HepG2 (cell line): Measurements from ENCODE around the gene C1QL4. TPM values are rescaled to one million over a fixed set of nuclear protein-coding genes. Genes with fewer than 3 reads are reported as not detected.

ENCODE experiments used
- BRD4 ChIP-seq: sonication (generic); formaldehyde crosslinking; IDR thresholded peaks from 2 replicates; pipeline ENCODE4 v1.4.0; 2020; ENCODE audit warnings: missing genetic modification reagents
- ESRRA ChIP-seq: sonication (generic); formaldehyde crosslinking; IDR thresholded peaks from 2 replicates; pipeline ENCODE4 v1.5.1; 2020; ENCODE audit warnings: mild to moderate bottlenecking, low read depth, missing genetic modification reagents
- ETV5 ChIP-seq: IDR thresholded peaks from 2 replicates; pipeline ENCODE4 v1.6.1; 2018; ENCODE audit warnings: missing biosample characterization, missing genetic modification reagents, inconsistent platforms, borderline replicate concordance
- FOXO1 ChIP-seq: sonication (generic); formaldehyde crosslinking; IDR thresholded peaks from 2 replicates; pipeline ENCODE4 v1.4.0; 2020; ENCODE audit warnings: missing genetic modification reagents
- GFI1 ChIP-seq: sonication (generic); formaldehyde crosslinking; IDR thresholded peaks from 2 replicates; pipeline ENCODE4 v1.5.0; 2020; ENCODE audit warnings: missing genetic modification reagents, mild to moderate bottlenecking, borderline replicate concordance
- JARID2 ChIP-seq: sonication (generic); formaldehyde crosslinking; IDR thresholded peaks from 2 replicates; pipeline ENCODE4 v1.8.1; 2023; ENCODE audit warnings: missing genetic modification reagents, inconsistent platforms; ENCODE audit not compliant: insufficient replicate concordance
- KDM4B ChIP-seq: sonication (generic); formaldehyde crosslinking; IDR thresholded peaks from 2 replicates; pipeline ENCODE4 v1.4.0; 2020; ENCODE audit warnings: missing genetic modification reagents
- KLF12 ChIP-seq: sonication (generic); formaldehyde crosslinking; IDR thresholded peaks from 2 replicates; pipeline ENCODE4 v1.4.0; 2020; ENCODE audit warnings: missing genetic modification reagents, borderline replicate concordance
- MTA3 ChIP-seq: sonication (generic); formaldehyde crosslinking; IDR thresholded peaks from 2 replicates; pipeline ENCODE4 v1.4.0; 2020; ENCODE audit warnings: missing genetic modification reagents
- NR3C1 ChIP-seq: sonication (generic); formaldehyde crosslinking; IDR thresholded peaks from 2 replicates; pipeline ENCODE4 v1.4.0; 2020; ENCODE audit warnings: missing genetic modification reagents
- PRPF4 ChIP-seq: fragments of 200-400 bp; formaldehyde crosslinking; IDR thresholded peaks from 2 replicates; pipeline ENCODE4 v1.6.1; 2016; ENCODE audit warnings: low read length, low read depth; ENCODE audit not compliant: poor library complexity, severe bottlenecking
- SMAD9 ChIP-seq: sonication (generic); formaldehyde crosslinking; IDR thresholded peaks from 2 replicates; pipeline ENCODE4 v1.5.1; 2020; ENCODE audit warnings: mild to moderate bottlenecking, missing genetic modification reagents
- TBX3 ChIP-seq: fragments of 450-650 bp; IDR thresholded peaks from 2 replicates; pipeline ENCODE4 v1.6.1; 2017; ENCODE audit warnings: antibody characterized with exemption, mild to moderate bottlenecking, inconsistent platforms, borderline replicate concordance
- YEATS2 ChIP-seq: sonication (generic); formaldehyde crosslinking; IDR thresholded peaks from 2 replicates; pipeline ENCODE4 v1.4.0; 2020; ENCODE audit warnings: missing genetic modification reagents, borderline replicate concordance
- ZNF496 ChIP-seq: sonication (generic); formaldehyde crosslinking; IDR thresholded peaks from 2 replicates; pipeline ENCODE4 v1.8.1; 2023; ENCODE audit warnings: mild to moderate bottlenecking, moderate library complexity, missing genetic modification reagents; ENCODE audit not compliant: insufficient replicate concordance
- ZNF501 ChIP-seq: sonication (generic); formaldehyde crosslinking; IDR thresholded peaks from 2 replicates; pipeline ENCODE4 v1.5.1; 2020; ENCODE audit warnings: mild to moderate bottlenecking, moderate library complexity, missing genetic modification reagents
- ZNF549 ChIP-seq: sonication (generic); formaldehyde crosslinking; IDR thresholded peaks from 2 replicates; pipeline ENCODE4 v1.5.0; 2020; ENCODE audit warnings: missing genetic modification reagents
- ZNF563 ChIP-seq: sonication (generic); formaldehyde crosslinking; IDR thresholded peaks from 2 replicates; pipeline ENCODE4 v1.8.0; 2022; ENCODE audit warnings: mild to moderate bottlenecking, moderate library complexity, missing genetic modification reagents
- ZNF567 ChIP-seq: sonication (generic); formaldehyde crosslinking; IDR thresholded peaks from 2 replicates; pipeline ENCODE4 v1.8.1; 2023; ENCODE audit warnings: mild to moderate bottlenecking, missing genetic modification reagents, borderline replicate concordance
- ZNF678 ChIP-seq: sonication (generic); formaldehyde crosslinking; IDR thresholded peaks from 2 replicates; pipeline ENCODE4 v1.4.0; 2020; ENCODE audit warnings: mild to moderate bottlenecking, missing genetic modification reagents
- ZSCAN9 ChIP-seq: IDR thresholded peaks from 2 replicates; pipeline ENCODE4 v1.6.1; 2016; ENCODE audit warnings: borderline replicate concordance
- polyA plus RNA-seq, 8 experiments: library from polyadenylated mRNA; depleted of rRNA in 3 of 8; stranded (reverse) in 7 of 8; unstranded in 1 of 8; fragments of >200 nt; fragmentation: Illumina TruSeq in 4 of 8; extraction: Trizol in 4 of 8; gene quantifications; 2 replicates each; pipeline versions ENCODE4 v1.2.1 to v1.2.3, GENCODE V29; 2011 to 2016; ENCODE audit warnings: low read depth in 4 of 8, missing spikeins in 1 of 8, mixed read lengths in 1 of 8; ENCODE audit not compliant: insufficient read depth in 1 of 8
- total RNA-seq, 5 experiments: library from RNA; depleted of rRNA; stranded (reverse); fragments of >200 nt; fragmentation: Illumina TruSeq; extraction: Trizol; gene quantifications; 2 replicates each; pipeline ENCODE4 v1.2.3, GENCODE V29; 2016; ENCODE audit warnings: low read depth in 1 of 5
- TF ChIP-seq, protein P1 (sequence below): sonication (generic); formaldehyde crosslinking; IDR thresholded peaks from 2 replicates; pipeline ENCODE4 v1.4.0; 2020; ENCODE audit warnings: missing genetic modification reagents, mild to moderate bottlenecking, borderline replicate concordance
- TF ChIP-seq, protein P2 (sequence below): sonication (generic); formaldehyde crosslinking; IDR thresholded peaks from 2 replicates; pipeline ENCODE4 v1.5.0; 2020; ENCODE audit warnings: missing genetic modification reagents, mild to moderate bottlenecking, borderline replicate concordance
- TF ChIP-seq, protein P3 (sequence below): sonication (generic); formaldehyde crosslinking; IDR thresholded peaks from 2 replicates; pipeline ENCODE4 v1.4.0; 2020; ENCODE audit warnings: missing genetic modification reagents

C1QL4 gene
- total and polyA plus RNA-seq, 2 of the 13 experiments (the other 11 are each of a cell fraction or from before 2014, with no cell fraction given), result 0.03 TPM; not detected in 1

DNA sequence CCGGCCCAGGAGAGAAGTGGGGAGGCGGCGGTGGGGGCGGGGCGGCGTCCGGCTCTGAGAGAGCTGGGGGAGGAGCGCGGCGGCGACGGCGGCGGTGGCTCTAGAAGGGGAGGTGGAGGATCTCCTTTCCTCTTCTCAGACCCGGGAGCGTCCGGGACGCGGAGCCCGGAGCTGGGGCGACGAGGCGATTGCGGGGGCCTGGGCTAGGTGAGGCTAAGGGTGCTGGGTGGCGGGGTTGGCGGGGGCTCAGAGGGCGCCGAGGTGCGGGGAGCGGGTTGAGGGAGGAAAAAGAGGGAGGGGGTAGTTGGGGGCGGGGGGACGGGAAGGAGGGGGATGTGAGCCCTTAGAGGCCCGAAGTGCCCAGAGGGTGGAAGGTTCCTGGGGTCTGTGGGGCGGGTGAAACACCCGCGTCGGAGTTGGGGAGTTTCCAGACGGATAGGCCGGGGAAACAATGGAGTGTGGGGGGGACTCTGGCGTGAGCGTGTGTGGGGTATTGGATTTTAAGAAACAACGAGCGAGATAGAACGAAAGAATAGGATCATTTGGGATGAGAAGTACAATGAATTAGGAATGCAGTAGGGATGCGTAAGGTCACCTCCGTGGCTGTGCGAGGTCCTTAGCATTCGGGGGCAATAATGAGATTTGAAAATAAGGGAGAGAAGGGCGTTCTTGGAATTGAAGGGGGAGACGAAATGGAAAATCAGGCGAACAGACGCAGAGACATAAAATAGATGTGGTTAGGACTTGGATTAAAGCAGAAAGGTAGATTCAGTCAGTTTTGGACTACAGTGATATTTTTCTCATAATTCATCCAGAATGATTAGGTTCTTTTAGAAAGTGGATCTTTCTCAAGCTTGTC, 30.6 kb upstream of the C1QL4 start, which contains the start of gene SPATS2 (continued):
- TF ChIP-seq, protein P1, sequence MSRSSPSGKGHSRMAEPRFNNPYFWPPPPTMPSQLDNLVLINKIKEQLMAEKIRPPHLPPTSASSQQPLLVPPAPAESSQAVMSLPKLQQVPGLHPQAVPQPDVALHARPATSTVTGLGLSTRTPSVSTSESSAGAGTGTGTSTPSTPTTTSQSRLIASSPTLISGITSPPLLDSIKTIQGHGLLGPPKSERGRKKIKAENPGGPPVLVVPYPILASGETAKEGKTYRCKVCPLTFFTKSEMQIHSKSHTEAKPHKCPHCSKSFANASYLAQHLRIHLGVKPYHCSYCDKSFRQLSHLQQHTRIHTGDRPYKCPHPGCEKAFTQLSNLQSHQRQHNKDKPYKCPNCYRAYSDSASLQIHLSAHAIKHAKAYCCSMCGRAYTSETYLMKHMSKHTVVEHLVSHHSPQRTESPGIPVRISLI (CRISPR knock-in tag), result no peak
- TF ChIP-seq ESRRA (CRISPR knock-in tag) (no peak), TBX3 (no peak), MTA3 (CRISPR knock-in tag) (no peak), ZNF496 (CRISPR knock-in tag) (no peak), ZNF567 (CRISPR knock-in tag) (no peak), KDM4B (no peak), ETV5 (CRISPR knock-in tag) (no peak), NR3C1 (CRISPR knock-in tag) (no peak), YEATS2 (no peak), ZSCAN9 (CRISPR knock-in tag) (no peak), FOXO1 (no peak), JARID2 (CRISPR knock-in tag) (no peak), ZNF549 (no peak), ZNF678 (CRISPR knock-in tag) (no peak), KLF12 (CRISPR knock-in tag) (no peak; the same call in 1 of the 2 replicates), BRD4 (CRISPR knock-in tag) (no peak), PRPF4 (peak; percentile 77), ZNF501 (CRISPR knock-in tag) (no peak), ZNF563 (CRISPR knock-in tag) (peak; percentile 70; the same call in 1 of the 2 replicates), GFI1 (no peak), SMAD9 (CRISPR knock-in tag) (no peak)
- TF ChIP-seq, protein P2, sequence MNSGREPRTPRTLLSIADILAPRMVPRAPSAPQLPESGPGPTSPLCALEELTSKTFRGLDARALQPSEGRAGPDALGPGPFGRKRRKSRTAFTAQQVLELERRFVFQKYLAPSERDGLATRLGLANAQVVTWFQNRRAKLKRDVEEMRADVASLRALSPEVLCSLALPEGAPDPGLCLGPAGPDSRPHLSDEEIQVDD (CRISPR knock-in tag), result no peak
- TF ChIP-seq, protein P3, sequence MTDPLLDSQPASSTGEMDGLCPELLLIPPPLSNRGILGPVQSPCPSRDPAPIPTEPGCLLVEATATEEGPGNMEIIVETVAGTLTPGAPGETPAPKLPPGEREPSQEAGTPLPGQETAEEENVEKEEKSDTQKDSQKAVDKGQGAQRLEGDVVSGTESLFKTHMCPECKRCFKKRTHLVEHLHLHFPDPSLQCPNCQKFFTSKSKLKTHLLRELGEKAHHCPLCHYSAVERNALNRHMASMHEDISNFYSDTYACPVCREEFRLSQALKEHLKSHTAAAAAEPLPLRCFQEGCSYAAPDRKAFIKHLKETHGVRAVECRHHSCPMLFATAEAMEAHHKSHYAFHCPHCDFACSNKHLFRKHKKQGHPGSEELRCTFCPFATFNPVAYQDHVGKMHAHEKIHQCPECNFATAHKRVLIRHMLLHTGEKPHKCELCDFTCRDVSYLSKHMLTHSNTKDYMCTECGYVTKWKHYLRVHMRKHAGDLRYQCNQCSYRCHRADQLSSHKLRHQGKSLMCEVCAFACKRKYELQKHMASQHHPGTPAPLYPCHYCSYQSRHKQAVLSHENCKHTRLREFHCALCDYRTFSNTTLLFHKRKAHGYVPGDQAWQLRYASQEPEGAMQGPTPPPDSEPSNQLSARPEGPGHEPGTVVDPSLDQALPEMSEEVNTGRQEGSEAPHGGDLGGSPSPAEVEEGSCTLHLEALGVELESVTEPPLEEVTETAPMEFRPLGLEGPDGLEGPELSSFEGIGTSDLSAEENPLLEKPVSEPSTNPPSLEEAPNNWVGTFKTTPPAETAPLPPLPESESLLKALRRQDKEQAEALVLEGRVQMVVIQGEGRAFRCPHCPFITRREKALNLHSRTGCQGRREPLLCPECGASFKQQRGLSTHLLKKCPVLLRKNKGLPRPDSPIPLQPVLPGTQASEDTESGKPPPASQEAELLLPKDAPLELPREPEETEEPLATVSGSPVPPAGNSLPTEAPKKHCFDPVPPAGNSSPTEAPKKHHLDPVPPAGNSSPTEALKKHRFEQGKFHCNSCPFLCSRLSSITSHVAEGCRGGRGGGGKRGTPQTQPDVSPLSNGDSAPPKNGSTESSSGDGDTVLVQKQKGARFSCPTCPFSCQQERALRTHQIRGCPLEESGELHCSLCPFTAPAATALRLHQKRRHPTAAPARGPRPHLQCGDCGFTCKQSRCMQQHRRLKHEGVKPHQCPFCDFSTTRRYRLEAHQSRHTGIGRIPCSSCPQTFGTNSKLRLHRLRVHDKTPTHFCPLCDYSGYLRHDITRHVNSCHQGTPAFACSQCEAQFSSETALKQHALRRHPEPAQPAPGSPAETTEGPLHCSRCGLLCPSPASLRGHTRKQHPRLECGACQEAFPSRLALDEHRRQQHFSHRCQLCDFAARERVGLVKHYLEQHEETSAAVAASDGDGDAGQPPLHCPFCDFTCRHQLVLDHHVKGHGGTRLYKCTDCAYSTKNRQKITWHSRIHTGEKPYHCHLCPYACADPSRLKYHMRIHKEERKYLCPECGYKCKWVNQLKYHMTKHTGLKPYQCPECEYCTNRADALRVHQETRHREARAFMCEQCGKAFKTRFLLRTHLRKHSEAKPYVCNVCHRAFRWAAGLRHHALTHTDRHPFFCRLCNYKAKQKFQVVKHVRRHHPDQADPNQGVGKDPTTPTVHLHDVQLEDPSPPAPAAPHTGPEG (CRISPR knock-in tag), result no peak
